T-helper 2 cell treated with Interferon-gamma antibody and Interleukin-4, amounts not matched to agents 5 μg/mL and 100 μg/mL, for 36 hours (primary cell): ENCODE data around the gene GIN1.
A peak's percentile ranks its signal among the peaks of the same experiment; 100 is the strongest.
"Not testable (repeated sequence)": the region's sequence is repeated elsewhere in the genome, so short reads cannot be mapped to it uniquely, and the experiment has no call there.

Experiments used
- DNase-seq: peaks from one replicate; pipeline ENCODE4 v3.0.0; 2021; ENCODE audit warnings: low spot score
- H3K27ac Mint-ChIP-seq: one replicate; pipeline ENCODE4 v1.8.0; 2021; ENCODE audit warnings: mild to moderate bottlenecking, mixed read lengths
- H3K27me3 Mint-ChIP-seq: one replicate; pipeline ENCODE4 v1.8.0; 2021; ENCODE audit warnings: low read depth, mixed read lengths
- H3K36me3 Mint-ChIP-seq: one replicate; pipeline ENCODE4 v1.8.0; 2021; ENCODE audit warnings: low read depth, mixed read lengths
- H3K4me1 Mint-ChIP-seq: one replicate; pipeline ENCODE4 v1.8.0; 2021; ENCODE audit warnings: low read depth, mixed read lengths
- H3K4me3 Mint-ChIP-seq: one replicate; pipeline ENCODE4 v1.8.0; 2022; ENCODE audit warnings: mild to moderate bottlenecking, moderate library complexity, mixed read lengths
- H3K9me3 Mint-ChIP-seq: one replicate; pipeline ENCODE4 v1.8.0; 2021; ENCODE audit warnings: mixed read lengths

Gene GIN1, protein sequence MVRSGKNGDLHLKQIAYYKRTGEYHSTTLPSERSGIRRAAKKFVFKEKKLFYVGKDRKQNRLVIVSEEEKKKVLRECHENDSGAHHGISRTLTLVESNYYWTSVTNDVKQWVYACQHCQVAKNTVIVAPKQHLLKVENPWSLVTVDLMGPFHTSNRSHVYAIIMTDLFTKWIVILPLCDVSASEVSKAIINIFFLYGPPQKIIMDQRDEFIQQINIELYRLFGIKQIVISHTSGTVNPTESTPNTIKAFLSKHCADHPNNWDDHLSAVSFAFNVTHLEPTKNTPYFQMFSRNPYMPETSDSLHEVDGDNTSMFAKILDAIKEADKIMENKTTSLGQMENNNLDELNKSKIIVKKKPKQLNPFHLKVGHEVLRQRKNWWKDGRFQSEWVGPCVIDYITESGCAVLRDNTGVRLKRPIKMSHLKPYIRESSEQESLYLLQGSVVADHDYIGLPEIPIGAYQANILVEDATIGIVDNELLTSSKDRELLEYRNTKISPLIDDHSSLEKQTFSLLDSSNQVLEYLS

DNA sequence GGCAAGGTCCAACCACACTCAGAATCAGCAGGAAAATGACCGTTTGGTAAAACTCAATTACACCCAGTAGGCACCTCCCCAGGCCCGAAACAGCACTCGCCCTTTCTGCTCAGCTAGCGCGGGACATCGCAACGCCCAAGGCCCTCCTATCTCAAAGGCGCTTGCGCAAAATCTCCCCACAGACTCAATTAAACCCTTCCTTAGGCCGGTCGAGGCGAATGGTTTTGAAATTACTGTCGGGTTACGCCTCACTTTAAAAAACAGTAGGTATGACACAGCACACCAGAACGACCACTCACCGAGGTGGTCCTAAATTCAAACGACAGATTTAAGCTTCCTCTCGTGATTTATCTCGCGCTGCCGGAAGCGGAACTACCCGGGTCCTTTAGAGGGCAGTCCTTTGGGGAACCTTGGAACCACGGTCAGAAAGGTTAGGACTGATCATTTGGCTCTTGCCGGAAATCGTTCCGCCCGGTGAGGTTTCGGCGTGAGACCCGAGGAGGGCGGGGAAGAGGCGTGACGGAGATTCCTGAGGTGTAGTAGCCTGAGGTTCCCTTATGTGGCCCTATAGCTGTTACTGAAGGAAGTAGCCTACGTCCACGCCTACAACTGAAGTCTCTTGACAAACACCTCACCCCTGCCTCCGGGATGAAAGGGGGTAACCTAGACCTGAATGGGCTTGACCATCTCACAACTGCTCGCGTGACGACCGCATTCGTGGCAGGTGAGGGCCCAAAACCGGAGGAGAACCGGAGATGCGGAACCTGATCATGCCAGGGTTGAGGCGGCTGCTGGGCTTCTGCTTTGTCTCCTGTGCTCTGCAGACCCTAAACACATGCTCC, at the start of gene GIN1, which contains the start of gene PPIP5K2:
TSS of gene GIN1 (minus strand) at position 374 of the 842 bp plus-strand sequence. CDS start 11,431 bp downstream, outside the sequence.
TSS of gene PPIP5K2 (plus strand) at position 537 of the 842 bp plus-strand sequence. CDS start 9,289 bp downstream, outside the sequence.
- peak within 1 kb of the TSS; percentile 99 for H3K27ac Mint-ChIP-seq
- H3K27me3 Mint-ChIP-seq = no peaks in the 10 kb centered on the region
- H3K9me3 Mint-ChIP-seq = no peaks in the 10 kb centered on the region
- peak within 1 kb of the TSS; percentile 92 for H3K4me3 Mint-ChIP-seq
- peaks cover 24% of the 10 kb centered on the region for H3K4me1 Mint-ChIP-seq
- peaks cover 13% of the 10 kb centered on the region for H3K36me3 Mint-ChIP-seq
- peak; percentile 97 for DNase-seq

DNA sequence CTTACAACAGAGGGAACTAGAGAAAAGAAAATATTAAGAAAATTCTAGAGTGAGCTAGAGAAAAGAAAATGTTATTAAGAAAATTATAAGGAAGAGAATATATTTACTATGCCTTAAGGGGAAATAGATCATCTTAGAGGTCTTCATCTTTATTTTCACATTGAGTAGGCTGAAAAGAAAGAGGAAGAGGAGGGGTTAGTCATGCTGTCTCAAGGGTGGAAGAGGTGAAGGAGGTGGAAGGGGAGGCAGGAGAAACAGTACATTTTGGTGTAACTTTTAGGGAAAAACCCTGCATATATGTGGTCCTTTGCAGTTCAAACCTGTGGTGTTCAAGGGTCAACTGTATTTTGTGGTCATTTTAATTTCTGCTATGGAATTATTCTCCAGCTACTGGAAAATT, 46.8 kb upstream of the GIN1 start:
- Mint-ChIP-seq H3K27ac (no peak overlapping the region), H3K4me1 (no peaks in the 10 kb centered on the region), H3K4me3 (no peak overlapping the region), H3K36me3 (peaks cover 37% of the 10 kb centered on the region), H3K9me3 (no peaks in the 10 kb centered on the region), H3K27me3 (no peaks in the 10 kb centered on the region)
- no peak for DNase-seq

DNA sequence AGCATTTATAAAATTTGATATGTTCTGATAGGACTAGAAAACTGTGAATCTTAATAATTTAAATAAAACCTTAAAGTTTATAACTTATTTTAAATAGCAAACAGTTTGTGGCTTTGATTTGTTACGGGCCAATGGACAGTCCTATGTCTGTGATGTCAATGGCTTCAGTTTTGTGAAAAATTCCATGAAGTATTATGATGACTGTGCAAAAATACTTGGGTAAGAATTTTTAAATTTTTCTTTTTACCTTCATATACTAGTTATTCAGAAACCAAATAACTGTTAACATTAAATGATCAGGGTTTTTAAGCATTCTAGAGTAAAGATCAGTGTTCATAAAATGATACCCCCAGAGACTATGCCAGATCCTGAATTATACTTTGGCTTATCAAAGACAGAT, 31.2 kb upstream of the GIN1 start:
- H3K27me3 Mint-ChIP-seq = no peaks in the 10 kb centered on the region
- H3K27ac Mint-ChIP-seq = no peak overlapping the region
- H3K36me3 Mint-ChIP-seq = peaks cover 9% of the 10 kb centered on the region
- no peak for DNase-seq
- no peak overlapping the region for H3K4me3 Mint-ChIP-seq
- no peaks in the 10 kb centered on the region for H3K4me1 Mint-ChIP-seq
- H3K9me3 Mint-ChIP-seq = no peaks in the 10 kb centered on the region

DNA sequence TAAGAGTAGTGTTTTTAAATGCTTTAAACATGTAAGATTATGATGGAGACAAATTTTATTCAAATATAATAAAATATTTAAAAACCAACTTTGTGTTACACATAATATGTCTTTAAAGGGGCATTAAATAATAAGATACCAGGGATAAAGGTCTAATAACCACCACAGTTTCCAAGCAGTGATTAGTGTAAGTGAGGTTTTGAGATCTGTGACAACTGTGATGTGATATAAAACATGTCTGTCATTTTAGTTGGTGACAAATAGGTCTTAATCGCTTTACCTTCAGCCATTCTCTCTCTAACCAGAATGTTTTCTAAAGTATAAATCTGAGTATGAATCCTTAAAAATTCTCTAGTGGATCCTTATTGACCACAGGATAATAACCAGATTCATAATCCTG, 28.3 kb upstream of the GIN1 start:
- Mint-ChIP-seq H3K4me1 (no peaks in the 10 kb centered on the region), H3K27ac (no peak overlapping the region), H3K4me3 (no peak overlapping the region), H3K36me3 (peaks cover 4% of the 10 kb centered on the region), H3K9me3 (no peaks in the 10 kb centered on the region), H3K27me3 (no peaks in the 10 kb centered on the region)
- DNase-seq = no peak

DNA sequence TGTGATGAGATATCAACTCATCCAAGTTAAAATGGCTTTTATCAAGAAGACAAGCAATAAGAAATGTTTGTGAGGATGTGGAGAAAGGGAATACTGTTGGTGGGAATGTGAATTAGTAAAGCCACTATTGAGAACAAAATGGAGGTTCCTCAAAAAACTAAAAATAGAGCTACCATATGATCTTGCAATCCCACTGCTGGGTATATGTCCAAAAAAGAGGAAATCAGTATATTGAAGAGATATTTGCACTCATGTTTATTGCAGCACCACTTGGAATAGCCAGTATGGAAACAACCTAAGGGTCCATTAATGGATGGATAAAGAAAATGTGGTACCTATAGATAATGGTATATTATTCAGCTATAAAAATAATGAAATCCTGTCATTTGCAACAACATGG, 25.3 kb upstream of the GIN1 start:
- Mint-ChIP-seq H3K36me3 (peaks cover 15% of the 10 kb centered on the region), H3K4me1 (no peaks in the 10 kb centered on the region), H3K9me3 (no peaks in the 10 kb centered on the region), H3K27me3 (no peaks in the 10 kb centered on the region), H3K4me3 (no peak overlapping the region), H3K27ac (no peak overlapping the region)
- no peak for DNase-seq

DNA sequence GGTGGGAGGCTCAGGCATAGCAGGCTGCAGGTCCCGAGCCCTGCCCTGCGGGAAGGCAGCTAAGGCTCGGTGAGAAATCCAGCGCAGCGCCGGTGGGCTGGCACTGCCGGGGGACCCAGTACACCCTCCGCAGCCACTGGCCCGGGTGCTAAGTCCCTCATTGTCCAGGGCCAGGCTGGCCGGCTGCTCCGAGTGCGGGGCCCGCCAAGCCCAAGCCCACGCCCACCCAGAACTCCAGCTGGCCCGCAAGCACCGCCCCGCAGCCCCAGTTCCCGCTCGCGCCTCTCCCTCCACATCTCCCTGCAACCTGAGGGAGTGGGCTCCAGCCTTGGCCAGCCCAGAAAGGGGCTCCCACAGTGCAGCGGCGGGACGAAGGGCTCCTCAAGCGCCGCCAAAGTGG, 22.2 kb upstream of the GIN1 start:
- not testable (repeated sequence) for H3K27ac Mint-ChIP-seq, DNase-seq, H3K4me3 Mint-ChIP-seq, H3K27me3 Mint-ChIP-seq, H3K9me3 Mint-ChIP-seq, H3K4me1 Mint-ChIP-seq
- peaks cover 24% of the 10 kb centered on the region for H3K36me3 Mint-ChIP-seq

DNA sequence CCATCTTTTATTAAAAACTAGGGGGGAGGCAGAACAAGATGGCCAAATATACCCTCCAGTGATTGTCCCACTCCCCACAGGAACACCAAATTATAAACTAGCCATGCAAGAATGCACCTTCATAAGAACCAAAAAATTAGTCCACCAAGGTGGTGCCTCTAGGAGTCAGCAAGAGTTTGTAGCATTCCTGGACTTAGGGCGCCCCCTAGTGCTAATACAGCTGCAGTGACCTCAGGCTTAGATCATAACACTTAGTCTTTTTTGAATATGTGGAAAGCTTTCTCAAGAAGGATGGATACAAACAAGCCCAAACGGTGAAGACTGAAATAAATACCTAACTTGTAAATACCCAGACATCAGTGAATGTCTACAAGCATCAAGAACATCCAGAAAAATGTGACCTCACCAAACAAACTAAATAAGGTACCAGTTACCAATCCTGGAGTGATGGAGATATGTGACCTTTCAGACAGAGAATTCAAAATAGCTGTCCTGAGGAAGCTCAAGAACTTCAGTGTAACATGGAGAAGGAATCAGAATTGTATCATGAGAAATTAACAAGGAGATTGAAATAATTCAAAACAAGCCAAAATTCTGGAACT, 19.4 kb upstream of the GIN1 start:
- Mint-ChIP-seq H3K27ac (no peak overlapping the region), H3K4me3 (no peak overlapping the region), H3K4me1 (peaks cover 6% of the 10 kb centered on the region), H3K36me3 (peaks cover 28% of the 10 kb centered on the region), H3K9me3 (no peaks in the 10 kb centered on the region), H3K27me3 (no peaks in the 10 kb centered on the region)
- peak; percentile 67 for DNase-seq

DNA sequence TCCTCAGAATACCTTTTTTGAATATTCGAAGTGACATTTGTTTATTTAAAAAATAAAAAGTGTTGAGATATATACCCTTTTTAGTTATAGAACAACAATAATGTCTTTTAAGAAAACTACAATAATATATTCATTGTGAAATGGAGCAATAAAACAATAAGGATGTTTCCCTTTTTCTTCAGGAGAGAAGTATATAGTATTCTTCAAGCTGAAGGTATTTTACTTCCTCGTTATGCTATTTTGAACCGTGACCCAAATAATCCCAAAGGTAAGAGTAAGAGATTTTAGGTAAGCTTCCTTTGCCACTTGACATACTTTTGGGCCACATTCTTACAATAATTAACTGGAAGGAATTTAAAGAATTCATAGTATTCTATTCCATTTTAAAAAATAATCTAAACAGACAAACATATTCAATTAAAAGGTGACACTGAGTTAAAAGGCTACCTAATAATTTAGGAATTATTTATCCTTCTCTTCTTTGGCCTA, 18.3 kb upstream of the GIN1 start:
- Mint-ChIP-seq H3K9me3 (no peaks in the 10 kb centered on the region), H3K27ac (no peak overlapping the region), H3K4me1 (peaks cover 6% of the 10 kb centered on the region), H3K27me3 (no peaks in the 10 kb centered on the region), H3K4me3 (no peak overlapping the region), H3K36me3 (peaks cover 27% of the 10 kb centered on the region)
- DNase-seq = no peak

DNA sequence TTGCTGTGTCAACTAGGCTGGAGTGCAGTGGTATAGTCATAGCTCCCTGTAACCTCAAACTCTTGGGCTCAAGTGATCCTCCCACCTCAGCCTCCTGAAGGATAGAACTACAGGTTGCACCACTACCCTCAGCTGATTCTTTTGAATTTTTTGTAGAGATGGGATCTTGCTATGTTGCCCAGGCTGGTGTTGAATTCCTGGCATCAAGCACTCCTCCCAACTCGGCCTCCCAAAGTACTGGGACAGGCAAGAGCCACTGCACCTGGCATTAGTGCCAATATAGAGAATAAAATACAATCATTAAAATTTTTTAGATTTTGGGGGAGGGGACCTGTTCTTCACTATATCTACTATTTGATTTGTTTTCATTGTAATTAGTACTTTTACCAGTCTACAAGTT, 15.5 kb upstream of the GIN1 start:
- Mint-ChIP-seq H3K4me1 (peaks cover 10% of the 10 kb centered on the region), H3K27ac (no peak overlapping the region), H3K4me3 (no peak overlapping the region), H3K9me3 (no peaks in the 10 kb centered on the region), H3K27me3 (no peaks in the 10 kb centered on the region), H3K36me3 (peaks cover 21% of the 10 kb centered on the region)
- no peak for DNase-seq

DNA sequence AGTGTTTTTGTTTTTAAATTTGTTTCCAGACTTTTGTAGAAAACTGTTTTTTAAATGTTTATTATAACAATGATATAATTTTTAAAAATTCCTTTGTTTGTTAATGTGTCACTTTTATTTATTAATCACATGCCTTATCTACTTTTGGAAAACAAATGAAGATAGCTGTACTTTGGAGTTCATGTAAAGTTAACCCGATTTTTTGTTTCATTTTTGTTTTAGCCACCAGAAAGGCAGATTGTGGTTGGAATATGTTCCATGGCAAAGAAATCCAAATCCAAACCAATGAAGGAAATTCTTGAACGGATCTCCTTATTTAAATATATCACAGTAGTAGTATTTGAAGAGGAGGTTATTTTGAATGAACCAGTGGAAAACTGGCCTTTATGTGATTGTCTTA, 13.3 kb upstream of the GIN1 start:
- Mint-ChIP-seq H3K27ac (no peak overlapping the region), H3K36me3 (peaks cover 17% of the 10 kb centered on the region), H3K4me3 (no peak overlapping the region), H3K9me3 (no peaks in the 10 kb centered on the region), H3K4me1 (peaks cover 13% of the 10 kb centered on the region), H3K27me3 (no peaks in the 10 kb centered on the region)
- DNase-seq = no peak

DNA sequence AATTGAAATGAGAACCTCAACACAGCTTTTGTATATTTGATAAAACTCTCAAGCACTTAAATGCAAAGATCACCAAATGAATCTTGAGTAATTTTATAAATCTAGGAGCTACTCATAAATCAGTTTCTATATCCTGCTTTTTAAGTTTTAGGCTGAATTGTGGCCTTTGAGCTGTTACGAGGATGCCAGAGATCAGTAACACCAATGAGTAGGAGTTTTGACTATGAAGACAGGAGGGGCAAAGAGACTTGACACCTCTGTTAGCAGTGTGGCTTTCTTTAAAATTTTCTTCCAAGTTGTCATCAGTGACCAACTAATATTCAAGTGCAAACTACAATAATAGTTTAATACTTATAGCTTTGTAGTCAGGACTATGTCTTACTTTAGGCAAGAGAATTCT, 12.7 kb upstream of the GIN1 start:
- no peak overlapping the region for H3K4me3 Mint-ChIP-seq
- H3K27me3 Mint-ChIP-seq = no peaks in the 10 kb centered on the region
- peaks cover 13% of the 10 kb centered on the region for H3K4me1 Mint-ChIP-seq
- H3K9me3 Mint-ChIP-seq = no peaks in the 10 kb centered on the region
- no peak overlapping the region for H3K27ac Mint-ChIP-seq
- no peak for DNase-seq
- H3K36me3 Mint-ChIP-seq = peaks cover 17% of the 10 kb centered on the region

DNA sequence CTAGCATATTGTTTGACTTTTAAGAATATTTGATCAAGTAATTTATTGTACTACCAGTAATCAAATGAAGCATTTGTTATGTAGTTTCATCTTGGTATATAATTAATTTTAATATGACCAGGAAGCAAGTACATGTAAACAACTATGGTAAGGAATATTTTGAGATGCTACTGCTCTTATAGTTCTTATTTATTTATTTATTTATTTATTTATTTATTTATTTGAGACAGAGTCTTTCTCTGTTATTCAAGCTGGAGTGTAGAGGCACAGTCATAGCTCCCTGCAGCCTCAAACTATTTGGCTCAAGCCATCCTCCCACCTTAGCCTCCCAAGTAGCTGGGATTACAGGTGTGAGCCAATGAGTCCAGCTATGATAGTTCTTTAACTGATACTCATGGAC, 8.3 kb upstream of the GIN1 start:
- Mint-ChIP-seq H3K27me3 (no peaks in the 10 kb centered on the region), H3K36me3 (peaks cover 12% of the 10 kb centered on the region), H3K27ac (no peak overlapping the region), H3K4me3 (no peak overlapping the region), H3K9me3 (no peaks in the 10 kb centered on the region), H3K4me1 (peaks cover 15% of the 10 kb centered on the region)
- no peak for DNase-seq

DNA sequence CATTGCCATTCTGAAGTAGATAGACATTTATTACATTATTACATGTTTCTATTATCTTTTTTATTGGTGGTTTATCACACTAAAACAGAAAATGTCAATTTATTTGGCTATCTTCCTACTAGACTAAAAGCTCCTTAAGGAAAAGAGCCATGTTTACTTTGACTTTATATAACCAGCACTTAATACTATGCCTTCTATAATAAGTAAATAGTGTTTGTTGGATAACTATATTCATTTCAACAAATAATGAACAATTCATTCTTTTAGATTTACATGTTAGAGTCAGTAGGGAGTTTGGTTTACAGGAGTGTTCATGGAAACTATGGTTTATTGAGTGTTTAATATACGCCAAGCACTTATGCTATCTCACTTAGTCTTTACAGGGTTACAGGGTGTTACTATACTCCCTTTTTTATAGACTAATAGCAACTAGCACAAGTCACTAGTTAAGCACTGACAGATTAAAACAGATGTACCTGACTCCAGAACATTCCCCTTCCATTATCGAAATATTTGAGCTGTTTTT, 7.4 kb upstream of the GIN1 start:
- no peaks in the 10 kb centered on the region for H3K9me3 Mint-ChIP-seq
- H3K36me3 Mint-ChIP-seq = peaks cover 19% of the 10 kb centered on the region
- H3K27me3 Mint-ChIP-seq = no peaks in the 10 kb centered on the region
- no peak for DNase-seq
- H3K27ac Mint-ChIP-seq = no peak overlapping the region
- H3K4me1 Mint-ChIP-seq = peaks cover 18% of the 10 kb centered on the region
- H3K4me3 Mint-ChIP-seq = no peak overlapping the region
